Thyroid gland (tissue), 4 donors: ENCODE results near the gene PMEPA1. TPM values are rescaled to one million over a fixed set of nuclear protein-coding genes. Genes with fewer than 3 reads are reported as not detected.

ENCODE experiments used
- DNase-seq, 2 donors: peaks; one replicate each; pipeline ENCODE4 v3.0.0-alpha.2; 2019
- H3K27ac ChIP-seq, 3 donors: fragments of 200-600 bp; sonication (generic); 1 replicate in 2 of 3; 2 replicates in 1 of 3; pipeline ENCODE4 v1.5.1; 2016 to 2019; ENCODE audit warnings: mild to moderate bottlenecking in 1 of 3, moderate library complexity in 1 of 3
- H3K27me3 ChIP-seq: fragments of 200-600 bp; sonication (generic); one replicate; pipeline ENCODE4 v1.5.1; 2019
- H3K36me3 ChIP-seq, 2 donors: fragments of 200-600 bp; sonication (generic); one replicate each; pipeline ENCODE4 v1.5.1; 2016 to 2019
- H3K4me1 ChIP-seq, 2 donors: fragments of 200-600 bp; sonication (generic); one replicate each; pipeline ENCODE4 v1.5.1; 2017 to 2019
- H3K4me3 ChIP-seq, 3 donors: fragments of 200-600 bp; sonication (generic); replicated peaks in 1 of 3; 1 replicate in 2 of 3; 2 replicates in 1 of 3; pipeline ENCODE4 v1.5.1; 2016; ENCODE audit warnings: mild to moderate bottlenecking in 1 of 3
- H3K9me3 ChIP-seq: fragments of 200-600 bp; sonication (generic); one replicate; pipeline ENCODE4 v1.5.1; 2017
- POLR2A ChIP-seq, 2 donors: fragments of 450-650 bp; IDR thresholded peaks; one replicate each; pipeline ENCODE4 v1.6.1; 2017; ENCODE audit warnings: antibody characterized with exemption in 2 of 2, mild to moderate bottlenecking in 2 of 2, moderate library complexity in 1 of 2
- WGBS, 2 donors: methylation state at CpG; one replicate each; pipeline ENCODE4 v1.1.5; 2017; 5-methylcytosine and 5-hydroxymethylcytosine counted together
- intact Hi-C: fragments of 100-400 bp; cut with DNase I; formaldehyde crosslinking; loops from one replicate; pipeline ENCODE4 v1.15.1; 2023
- total RNA-seq, 4 donors: library from RNA; depleted of rRNA; stranded (reverse); fragments of >200 nt; gene quantifications; one replicate each; pipeline ENCODE4 v1.2.3, GENCODE V29; 2016
- TF ChIP-seq, protein P1 (sequence below), 6 experiments: fragments of 200-600 bp in 3 of 6; fragments of 450-650 bp in 3 of 6; sonication (generic) in 3 of 6; IDR thresholded peaks; one replicate each; pipeline ENCODE4 v1.5.1; 2016 to 2019; ENCODE audit warnings: antibody characterized with exemption in 6 of 6, mild to moderate bottlenecking in 2 of 6, inconsistent platforms in 1 of 6, moderate library complexity in 1 of 6

PMEPA1 gene
- total RNA-seq, 4 donors from 2014 or later = 6.5 to 12.6 (median 8.3) TPM

DNA sequence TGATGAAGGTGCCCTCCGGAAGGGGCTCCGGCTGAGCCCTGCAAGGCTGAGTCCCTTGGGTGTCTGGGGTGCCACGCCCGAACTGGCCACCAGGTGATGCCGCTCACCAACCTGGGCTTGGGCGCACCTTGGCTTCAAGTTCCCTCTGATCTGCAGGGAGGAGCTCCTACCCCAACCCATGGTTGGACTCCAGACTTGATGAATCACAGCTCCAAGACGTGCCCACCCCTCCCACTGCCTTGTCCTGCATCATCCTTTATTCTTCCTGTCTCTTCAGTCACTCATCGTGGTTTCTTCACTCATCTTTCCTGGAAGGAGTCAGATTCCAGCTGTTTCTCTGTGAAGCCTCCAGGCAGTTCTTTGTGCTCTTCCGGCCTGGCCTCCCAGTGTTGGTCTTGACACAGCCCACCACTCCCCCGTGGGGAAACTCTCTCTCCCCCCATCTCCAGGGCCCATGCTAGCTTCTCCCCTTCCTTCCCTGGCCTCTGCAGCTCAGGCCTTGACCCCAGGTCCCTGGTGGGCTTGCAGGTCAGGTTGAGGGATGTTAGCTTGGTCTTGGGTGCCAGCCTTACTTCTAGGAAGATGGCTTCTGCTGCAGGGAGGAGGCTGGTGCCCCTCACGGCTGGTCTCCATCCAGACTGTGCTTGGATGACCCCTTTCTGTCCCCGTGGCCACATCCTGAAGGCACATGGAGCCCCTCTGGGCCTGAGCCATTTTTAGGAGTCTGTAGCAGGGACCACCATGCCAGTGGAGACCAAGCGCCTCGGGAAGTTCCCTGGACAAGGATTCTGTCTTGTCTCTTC is 87.0 kb downstream of the PMEPA1 start:
- peak; percentile 46 to 54 for DNase-seq
- H3K9me3 ChIP-seq = no peaks in the 10 kb centered on the region

DNA sequence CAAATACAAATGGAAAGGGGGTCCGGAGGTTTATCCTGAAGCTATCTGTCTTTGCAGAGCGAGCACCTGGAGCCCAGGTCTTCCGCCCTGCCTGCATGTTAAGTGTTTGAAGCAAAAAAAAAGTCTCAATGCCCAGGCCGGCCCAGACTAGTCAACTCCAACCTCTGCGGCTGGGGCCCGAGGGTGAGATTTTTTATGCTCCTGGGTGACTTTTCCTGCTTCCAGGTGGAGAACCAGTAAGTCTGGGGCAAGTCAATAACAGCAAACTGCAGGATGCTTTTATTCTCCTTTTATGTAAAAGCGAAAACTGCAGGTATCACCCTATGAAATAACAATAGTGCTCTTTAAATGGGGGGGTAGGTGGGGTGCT is 87.6 kb downstream of the PMEPA1 start:
- no peak overlapping the region for H3K4me3 ChIP-seq
- no peaks in the 10 kb centered on the region for H3K36me3 ChIP-seq
- H3K9me3 ChIP-seq = no peaks in the 10 kb centered on the region
- H3K27ac ChIP-seq = no peak overlapping the region
- WGBS, 2 donors = 67 to 71% methylated on average over 6 to 7 of the region's 7 CpGs
- TF ChIP-seq, protein P1, sequence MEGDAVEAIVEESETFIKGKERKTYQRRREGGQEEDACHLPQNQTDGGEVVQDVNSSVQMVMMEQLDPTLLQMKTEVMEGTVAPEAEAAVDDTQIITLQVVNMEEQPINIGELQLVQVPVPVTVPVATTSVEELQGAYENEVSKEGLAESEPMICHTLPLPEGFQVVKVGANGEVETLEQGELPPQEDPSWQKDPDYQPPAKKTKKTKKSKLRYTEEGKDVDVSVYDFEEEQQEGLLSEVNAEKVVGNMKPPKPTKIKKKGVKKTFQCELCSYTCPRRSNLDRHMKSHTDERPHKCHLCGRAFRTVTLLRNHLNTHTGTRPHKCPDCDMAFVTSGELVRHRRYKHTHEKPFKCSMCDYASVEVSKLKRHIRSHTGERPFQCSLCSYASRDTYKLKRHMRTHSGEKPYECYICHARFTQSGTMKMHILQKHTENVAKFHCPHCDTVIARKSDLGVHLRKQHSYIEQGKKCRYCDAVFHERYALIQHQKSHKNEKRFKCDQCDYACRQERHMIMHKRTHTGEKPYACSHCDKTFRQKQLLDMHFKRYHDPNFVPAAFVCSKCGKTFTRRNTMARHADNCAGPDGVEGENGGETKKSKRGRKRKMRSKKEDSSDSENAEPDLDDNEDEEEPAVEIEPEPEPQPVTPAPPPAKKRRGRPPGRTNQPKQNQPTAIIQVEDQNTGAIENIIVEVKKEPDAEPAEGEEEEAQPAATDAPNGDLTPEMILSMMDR (IDR thresholded peaks at IDR 0.05) = no peak
- no peak for TF ChIP-seq POLR2A (IDR thresholded peaks at IDR 0.05)
- no peak for DNase-seq
- no peaks in the 10 kb centered on the region for H3K27me3 ChIP-seq
- peaks cover 0 to 11% of the 10 kb centered on the region in 2 donors for H3K4me1 ChIP-seq
- intact Hi-C loops = no loop called here

More for the DNA sequence above, 87.0 kb downstream of the PMEPA1 start:
- intact Hi-C loops = no loop called here
- H3K36me3 ChIP-seq = no peaks in the 10 kb centered on the region
- no peak overlapping the region for H3K4me3 ChIP-seq
- 59 to 61% methylated on average over 14 of the region's 14 CpGs for WGBS, 2 donors
- peaks cover 0 to 10% of the 10 kb centered on the region in 2 donors for H3K4me1 ChIP-seq
- TF ChIP-seq, protein P1 (IDR thresholded peaks at IDR 0.05) = peak in 5 of 6 experiments; percentile 44 to 84 (median 64)
- no peak for TF ChIP-seq POLR2A (IDR thresholded peaks at IDR 0.05)
- no peaks in the 10 kb centered on the region for H3K27me3 ChIP-seq
- H3K27ac ChIP-seq = no peak overlapping the region

DNA sequence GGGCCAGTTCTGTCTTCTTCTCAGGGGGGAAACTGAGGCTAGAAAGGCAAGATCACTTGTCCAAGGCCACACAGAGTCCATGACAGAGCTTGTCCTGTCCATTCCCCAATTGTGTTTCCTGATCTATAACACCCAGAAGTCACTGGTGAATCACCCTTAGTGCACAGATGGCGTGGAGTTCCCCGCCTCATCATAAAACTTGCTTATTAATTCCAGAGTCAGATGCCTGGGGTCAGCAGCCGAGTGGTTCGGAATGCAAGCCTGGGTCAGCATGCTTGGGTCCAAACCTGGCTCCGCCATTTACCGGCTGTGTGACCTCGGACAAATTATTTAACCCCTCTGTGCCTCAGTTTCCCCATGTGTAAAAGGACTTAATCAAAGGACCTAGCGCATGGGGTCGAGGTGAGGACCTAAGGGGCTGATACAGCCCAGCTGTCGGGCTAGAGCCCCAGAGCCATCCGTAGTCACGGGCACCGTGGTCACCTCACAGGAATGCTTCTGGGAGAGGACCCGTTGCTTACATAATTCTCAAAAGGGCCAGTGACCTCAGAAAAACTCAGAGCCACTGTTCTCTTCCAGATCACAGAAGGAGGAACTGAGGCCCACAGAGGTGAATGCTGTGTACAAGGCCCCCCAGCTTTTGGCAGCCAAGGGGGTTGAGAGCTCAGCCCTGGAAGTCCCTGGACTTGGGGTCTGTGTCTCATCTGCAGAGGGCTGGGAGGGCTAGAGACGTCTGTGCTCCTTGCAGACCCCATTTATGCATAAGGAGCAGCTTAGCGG is 88.2 kb downstream of the PMEPA1 start:
- TF ChIP-seq, protein P1 (IDR thresholded peaks at IDR 0.05) = no peak
- no peak for TF ChIP-seq POLR2A (IDR thresholded peaks at IDR 0.05)
- H3K27me3 ChIP-seq = no peaks in the 10 kb centered on the region
- no peak overlapping the region for H3K27ac ChIP-seq
- no peaks in the 10 kb centered on the region for H3K9me3 ChIP-seq
- peaks cover 0 to 11% of the 10 kb centered on the region in 2 donors for H3K4me1 ChIP-seq
- H3K36me3 ChIP-seq = no peaks in the 10 kb centered on the region
- no peak for DNase-seq
- no peak overlapping the region for H3K4me3 ChIP-seq
- intact Hi-C loops = no loop called here
- 86 to 92% methylated on average over 12 to 16 of the region's 16 CpGs for WGBS, 2 donors

DNA sequence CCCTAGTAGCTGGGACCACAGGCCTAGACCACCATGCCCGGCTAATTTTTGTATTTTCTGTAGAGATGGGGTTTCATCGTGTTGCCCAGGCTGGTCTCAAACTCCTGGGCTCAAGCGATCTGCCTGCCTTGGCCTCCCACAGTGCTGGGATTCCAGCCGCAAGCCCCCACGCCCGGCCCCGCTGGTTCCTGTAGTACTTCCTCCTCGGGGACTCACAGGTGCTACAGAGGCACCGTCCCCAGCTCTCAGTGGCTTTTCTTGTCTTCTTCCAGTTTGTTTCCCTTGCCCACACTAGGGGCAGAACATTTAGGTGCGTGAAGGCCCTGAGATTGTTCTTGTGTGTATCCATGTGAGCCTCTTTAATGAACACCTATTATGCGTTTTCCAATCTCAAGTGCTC is 88.8 kb downstream of the PMEPA1 start:
- Histone ChIP-seq H3K36me3 (no peaks in the 10 kb centered on the region), H3K4me1 (peaks cover 0 to 11% of the 10 kb centered on the region in 2 donors), H3K27me3 (no peaks in the 10 kb centered on the region), H3K4me3 (no peak overlapping the region), H3K27ac (peak overlapping the region in 1 of 3 donors; percentile 2), H3K9me3 (no peaks in the 10 kb centered on the region)
- intact Hi-C loops = no loop called here
- 70 to 71% methylated on average over 11 of the region's 11 CpGs for WGBS, 2 donors
- TF ChIP-seq POLR2A (IDR thresholded peaks at IDR 0.05) = no peak
- TF ChIP-seq, protein P1 (IDR thresholded peaks at IDR 0.05) = no peak
- no peak for DNase-seq
